Skin epidermis (tissue), 12 donors: Measurements from ENCODE around the gene SMG6.
A peak's percentile ranks its signal among the peaks of the same experiment; 100 is the strongest.
"Not testable (repeated sequence)": the region's sequence is repeated elsewhere in the genome, so short reads cannot be mapped to it uniquely, and the experiment has no call there.

Experiments
- H3K27ac ChIP-seq, 21 experiments: fragments of 200-600 bp; sonication (generic) in 11 of 21; one replicate each; pipeline ENCODE4 v1.5.0; 2020; ENCODE audit warnings: mild to moderate bottlenecking in 3 of 21, inconsistent platforms in 2 of 21, moderate library complexity in 2 of 21
- H3K4me3 ChIP-seq, 7 experiments: fragments of 200-600 bp; sonication (generic) in 2 of 7; one replicate each; pipeline ENCODE4 v1.5.0; 2020; ENCODE audit warnings: inconsistent platforms in 2 of 7, mild to moderate bottlenecking in 2 of 7, moderate library complexity in 1 of 7

Gene SMG6

GRCh38 chr17:2266045-2266864 is 37.3 kb downstream of the SMG6 start:
- Histone ChIP-seq H3K27ac (peak overlapping the region in 15 of 21 experiments; percentile 12 to 81 (median 56)), H3K4me3 (no peak overlapping the region)

- H3K27ac ChIP-seq: peak overlapping the region in 9 of 21 experiments; percentile 43 to 81 (median 73)
- H3K4me3 ChIP-seq: not testable (repeated sequence)
Observed at GRCh38 chr17:2265166-2265565, 38.4 kb downstream of the SMG6 start.

GRCh38 chr17:2264067-2264860 is 39.3 kb downstream of the SMG6 start:
- Histone ChIP-seq H3K4me3 (no peak overlapping the region), H3K27ac (peak overlapping the region in 9 of 21 experiments; percentile 11 to 81 (median 43))

- H3K27ac ChIP-seq: peak overlapping the region in 10 of 21 experiments; percentile 11 to 78 (median 41)
Observed at GRCh38 chr17:2263183-2264066, 40.2 kb downstream of the SMG6 start.

GRCh38 chr17:2262135-2262587 is 41.4 kb downstream of the SMG6 start:
- Histone ChIP-seq H3K27ac (peak overlapping the region in 10 of 21 experiments; percentile 9 to 76 (median 27)), H3K4me3 (no peak overlapping the region)

More at GRCh38 chr17:2263183-2264066, 40.2 kb downstream of the SMG6 start:
- H3K4me3 ChIP-seq: no peak overlapping the region

- Histone ChIP-seq H3K27ac (peak overlapping the region in 11 of 21 experiments; percentile 13 to 77 (median 42)), H3K4me3 (no peak overlapping the region)
Observed at GRCh38 chr17:2259769-2260536, 43.6 kb downstream of the SMG6 start.

- not testable (repeated sequence) for H3K4me3 ChIP-seq
- peak overlapping the region in 7 of 21 experiments; percentile 13 to 77 (median 60) for H3K27ac ChIP-seq
Observed at GRCh38 chr17:2258830-2259229, 44.8 kb downstream of the SMG6 start.

GRCh38 chr17:2253768-2254406 is 49.7 kb downstream of the SMG6 start:
- Histone ChIP-seq H3K27ac (no peak overlapping the region), H3K4me3 (no peak overlapping the region)

GRCh38 chr17:2253362-2253761 is 50.2 kb downstream of the SMG6 start:
- Histone ChIP-seq H3K27ac (no peak overlapping the region), H3K4me3 (no peak overlapping the region)

- H3K27ac ChIP-seq: no peak overlapping the region
Observed at GRCh38 chr17:2251098-2251497, 52.5 kb downstream of the SMG6 start.

GRCh38 chr17:2250140-2251095 is 53.2 kb downstream of the SMG6 start:
- no peak overlapping the region for H3K4me3 ChIP-seq

More at GRCh38 chr17:2251098-2251497, 52.5 kb downstream of the SMG6 start:
- no peak overlapping the region for H3K4me3 ChIP-seq

GRCh38 chr17:2247005-2247404 is 56.6 kb downstream of the SMG6 start:
- H3K4me3 ChIP-seq: no peak overlapping the region
- no peak overlapping the region for H3K27ac ChIP-seq

More at GRCh38 chr17:2250140-2251095, 53.2 kb downstream of the SMG6 start:
- no peak overlapping the region for H3K27ac ChIP-seq

GRCh38 chr17:2244545-2245525 is 58.8 kb downstream of the SMG6 start:
- Histone ChIP-seq H3K4me3 (no peak overlapping the region), H3K27ac (peak overlapping the region in 18 of 21 experiments; percentile 2 to 73 (median 42))

- peak overlapping the region in 15 of 21 experiments; percentile 2 to 69 (median 46) for H3K27ac ChIP-seq
- H3K4me3 ChIP-seq: no peak overlapping the region
Observed at GRCh38 chr17:2243953-2244352, 59.6 kb downstream of the SMG6 start.

GRCh38 chr17:2241823-2242222 is 61.8 kb downstream of the SMG6 start:
- H3K27ac ChIP-seq: peak overlapping the region in 7 of 21 experiments; percentile 17 to 71 (median 46)
- no peak overlapping the region for H3K4me3 ChIP-seq

GRCh38 chr17:2240541-2240940 is 63.0 kb downstream of the SMG6 start:
- Histone ChIP-seq H3K4me3 (no peak overlapping the region), H3K27ac (peak overlapping the region in 14 of 21 experiments; percentile 2 to 72 (median 54))
